Right atrium auricular region (tissue), 2 donors: Measurements from ENCODE around the gene TACSTD2. TPM values are rescaled to one million over a fixed set of nuclear protein-coding genes. Genes with fewer than 3 reads are reported as not detected.
"Not testable (repeated sequence)": the region's sequence is repeated elsewhere in the genome, so short reads cannot be mapped to it uniquely, and the experiment has no call there.

Experiments
- DNase-seq: peaks from one replicate; pipeline ENCODE4 v3.0.0-alpha.2; 2019; ENCODE audit warnings: low spot score
- H3K27ac ChIP-seq, 2 donors: fragments of 200-600 bp; sonication (generic); 1 replicate in 1 of 2; 2 replicates in 1 of 2; pipeline ENCODE4 v1.5.1; 2016 to 2019
- H3K27me3 ChIP-seq, 2 donors: fragments of 200-600 bp; sonication (generic); one replicate each; pipeline versions ENCODE4 v1.5.1 to v1.6.0; 2017 to 2019
- H3K36me3 ChIP-seq: fragments of 200-600 bp; sonication (generic); one replicate; pipeline ENCODE4 v1.5.1; 2016
- H3K4me1 ChIP-seq, 2 donors: fragments of 200-600 bp; sonication (generic); one replicate each; pipeline versions ENCODE4 v1.5.1 to v1.6.0; 2017 to 2019
- H3K4me3 ChIP-seq, 2 donors: fragments of 200-600 bp; sonication (generic); 1 replicate in 1 of 2; 2 replicates in 1 of 2; pipeline ENCODE4 v1.5.1; 2017 to 2019; ENCODE audit warnings: mild to moderate bottlenecking in 1 of 2, moderate library complexity in 1 of 2
- H3K9me3 ChIP-seq, 2 donors: fragments of 200-600 bp; sonication (generic); one replicate each; pipeline ENCODE4 v1.5.1; 2019
- CTCF ChIP-seq, 2 donors: fragments of 200-600 bp; sonication (generic); IDR thresholded peaks; one replicate each; pipeline ENCODE4 v1.5.1; 2019; ENCODE audit warnings: antibody characterized with exemption in 2 of 2
- total RNA-seq, 2 donors: library from RNA; depleted of rRNA; stranded (reverse); fragments of >200 nt; gene quantifications; one replicate each; pipeline ENCODE4 v1.1.0, GENCODE V29; 2016

Gene TACSTD2
- total RNA-seq, 2 donors from 2014 or later = 0.71 TPM; not detected in 1

GRCh38 chr1:58570817-58571216 lies 6.2 kb downstream of the TACSTD2 start:
- H3K36me3 ChIP-seq = no peaks in the 10 kb centered on the region
- H3K9me3 ChIP-seq = no peaks in the 10 kb centered on the region
- no peak overlapping the region for H3K27ac ChIP-seq
- DNase-seq = peak; percentile 55
- no peak overlapping the region for H3K4me3 ChIP-seq
- H3K4me1 ChIP-seq = peaks cover 0 to under 1% of the 10 kb centered on the region in 2 donors
- no peak for TF ChIP-seq CTCF (IDR thresholded peaks at IDR 0.05)
- peaks cover 1 to 3% of the 10 kb centered on the region in 2 donors for H3K27me3 ChIP-seq

GRCh38 chr1:58570094-58570493 lies 7.0 kb downstream of the TACSTD2 start:
- H3K4me3 ChIP-seq = no peak overlapping the region
- DNase-seq = no peak
- H3K4me1 ChIP-seq = no peaks in the 10 kb centered on the region
- H3K27me3 ChIP-seq = no peaks in the 10 kb centered on the region
- no peaks in the 10 kb centered on the region for H3K36me3 ChIP-seq
- no peaks in the 10 kb centered on the region for H3K9me3 ChIP-seq
- no peak for TF ChIP-seq CTCF (IDR thresholded peaks at IDR 0.05)
- H3K27ac ChIP-seq = no peak overlapping the region

GRCh38 chr1:58568911-58569310 lies 8.1 kb downstream of the TACSTD2 start:
- H3K36me3 ChIP-seq = no peaks in the 10 kb centered on the region
- DNase-seq = no peak
- no peak for TF ChIP-seq CTCF (IDR thresholded peaks at IDR 0.05)
- no peaks in the 10 kb centered on the region for H3K27me3 ChIP-seq
- H3K9me3 ChIP-seq = no peaks in the 10 kb centered on the region
- no peaks in the 10 kb centered on the region for H3K4me1 ChIP-seq
- H3K27ac ChIP-seq = no peak overlapping the region
- no peak overlapping the region for H3K4me3 ChIP-seq

GRCh38 chr1:58568271-58568860 lies 8.7 kb downstream of the TACSTD2 start:
- no peak overlapping the region for H3K4me3 ChIP-seq
- H3K4me1 ChIP-seq = no peaks in the 10 kb centered on the region
- no peaks in the 10 kb centered on the region for H3K9me3 ChIP-seq
- no peak overlapping the region for H3K27ac ChIP-seq
- H3K27me3 ChIP-seq = no peaks in the 10 kb centered on the region
- DNase-seq = no peak
- no peaks in the 10 kb centered on the region for H3K36me3 ChIP-seq
- no peak for TF ChIP-seq CTCF (IDR thresholded peaks at IDR 0.05)

- Histone ChIP-seq H3K27me3 (no peaks in the 10 kb centered on the region), H3K27ac (no peak overlapping the region), H3K9me3 (no peaks in the 10 kb centered on the region), H3K4me3 (no peak overlapping the region), H3K4me1 (no peaks in the 10 kb centered on the region), H3K36me3 (no peaks in the 10 kb centered on the region)
- no peak for DNase-seq
- no peak for TF ChIP-seq CTCF (IDR thresholded peaks at IDR 0.05)
Measured at GRCh38 chr1:58566339-58566738, 10.7 kb downstream of the TACSTD2 start.

- not testable (repeated sequence) for H3K36me3 ChIP-seq, H3K4me1 ChIP-seq, H3K27ac ChIP-seq, DNase-seq, H3K27me3 ChIP-seq, H3K9me3 ChIP-seq, H3K4me3 ChIP-seq
Measured at GRCh38 chr1:58563715-58564114, 13.3 kb downstream of the TACSTD2 start.
